Heart right ventricle (tissue), 16 donors: ENCODE results near the gene TIGIT. TPM values are rescaled to one million over a fixed set of nuclear protein-coding genes. Genes with fewer than 3 reads are reported as not detected.

Experiments used
- ATAC-seq, 8 donors: fragments of 200-7000 bp; cut with Tn5 transposase; one replicate each; pipeline ENCODE4 v1.9.1; 2020; ENCODE audit warnings: mild to moderate bottlenecking in 8 of 8, moderate library complexity in 8 of 8, moderate number of reproducible peaks in 1 of 8
- DNase-seq, 2 donors: peaks; one replicate each; pipeline ENCODE4 v3.0.0-alpha.2; 2020
- H3K27ac ChIP-seq, 10 donors: fragments of 200-600 bp; sonication (generic) in 2 of 10; one replicate each; pipeline versions ENCODE4 v1.5.0 to v1.8.0; 2020 to 2022; ENCODE audit warnings: mild to moderate bottlenecking in 3 of 10
- H3K27me3 ChIP-seq, 7 donors: fragments of 200-600 bp; one replicate each; pipeline ENCODE4 v1.8.0; 2021 to 2022; ENCODE audit warnings: mild to moderate bottlenecking in 2 of 7
- H3K36me3 ChIP-seq, 9 donors: fragments of 200-600 bp; sonication (generic) in 1 of 9; one replicate each; pipeline versions ENCODE4 v1.5.0 to v1.8.0; 2020 to 2022; ENCODE audit warnings: mild to moderate bottlenecking in 2 of 9
- H3K4me1 ChIP-seq, 9 donors: fragments of 200-600 bp; sonication (generic) in 1 of 9; one replicate each; pipeline versions ENCODE4 v1.5.0 to v1.8.0; 2020 to 2022; ENCODE audit warnings: mild to moderate bottlenecking in 4 of 9
- H3K4me3 ChIP-seq, 10 donors: fragments of 200-600 bp; sonication (generic) in 2 of 10; one replicate each; pipeline versions ENCODE4 v1.5.0 to v1.8.0; 2020 to 2022; ENCODE audit warnings: mild to moderate bottlenecking in 7 of 10, moderate library complexity in 2 of 10
- H3K9me3 ChIP-seq, 11 donors: fragments of 200-600 bp in 10 of 11; sonication (generic) in 2 of 11; one replicate each; pipeline versions ENCODE4 v1.5.0 to v1.8.0; 2013 to 2022; ENCODE audit warnings: mild to moderate bottlenecking in 2 of 11, control low read depth in 1 of 11, moderate library complexity in 1 of 11
- CTCF ChIP-seq, 9 donors: fragments of 200-600 bp; sonication (generic) in 2 of 9; IDR thresholded peaks; one replicate each; pipeline versions ENCODE4 v1.5.0 to v1.8.0; 2021 to 2022; ENCODE audit warnings: antibody characterized with exemption in 9 of 9, mild to moderate bottlenecking in 5 of 9, moderate library complexity in 1 of 9
- WGBS, 2 donors: extraction: QIAGEN DNeasy Blood & Tissue Kit; methylation state at CpG; one replicate each; pipeline ENCODE4 v1.1.7; 2013; ENCODE audit warnings: inconsistent platforms in 1 of 2; 5-methylcytosine and 5-hydroxymethylcytosine counted together
- intact Hi-C, 10 donors: fragments of 100-400 bp; cut with DNase I; formaldehyde crosslinking; loops; one replicate each; pipeline versions ENCODE4 v1.11.1 to v1.14.2; 2022
- polyA plus RNA-seq, 2 donors: library from polyadenylated mRNA; stranded (reverse); fragments of 200-250 nt; gene quantifications; one replicate each; pipeline ENCODE4 v1.2.3, GENCODE V29; 2013
- total RNA-seq, 10 donors: library from RNA; stranded (reverse); fragmentation: NEBNext Ultra II Directional in 3 of 10; extraction: Animal tissue kit (Norgen Biotek cat#: 25700) in 3 of 10; gene quantifications; one replicate each; pipeline versions ENCODE4 v1.2.1 to v1.2.4, GENCODE V29; 2021 to 2023
- donor health status: Arrhythmogenic right ventricular cardiomyopathy.
- donor health status: ischemic (EF 13 %, LVEDD 7.1; RV severe dilation, severe dysfunction).
- donor health status: healthy with polysubstance abuse.
- donor health status: DM: no; HTN: yes; CAD: no.
- donor health status: DM: no; HTN: no; CAD: no.
- donor health status: ischemic (EF 25% LVEDD 6.9; RV normal size, moderate dysfunction).
- donor health status: ischemic (EF 25% LVEDD 5.7; RV mildly dilated, moderate dysfunction).
- donor health status: healthy.
- donor health status: DM: yes; HTN: yes; CAD: no.
- donor health status: Ischemic cardiomyopathy.
- donor health status: ischemic (EF 35%, LVEDD 5.7; RV mildly dilated, moderate dysfunction).
- donor health status: nonischemic (EF 11% LVEDD 7.7; RV severe dilation, severe dysfunction).
- donor health status: DM: yes; HTN: yes; CAD: no.
- donor health status: PGD.
- donor health status: ischemic (EF 29% LVEDD 5.4; RV normal size, mild dysfunction).
- donor health status: nonischemic (EF 23%, LVEDD 6.1; RV moderate dilation, normal function).

Gene TIGIT
- total and polyA plus RNA-seq, 12 donors: 0.07 to 2.5 (median 0.36) TPM; not detected in 5

GRCh38 chr3:114319453-114319852 lies 25.6 kb downstream of the TIGIT start:
- H3K4me3 ChIP-seq: no peak overlapping the region
- H3K9me3 ChIP-seq: no peaks in the 10 kb centered on the region
- H3K36me3 ChIP-seq: peaks cover 0 to 18% (median 0%) of the 10 kb centered on the region in 9 donors
- ATAC-seq: no peak
- H3K27ac ChIP-seq: no peak overlapping the region
- peaks cover 0 to 14% (median 6%) of the 10 kb centered on the region in 9 donors for H3K4me1 ChIP-seq
- no peak for DNase-seq
- no peak for TF ChIP-seq CTCF (IDR thresholded peaks at IDR 0.05)
- no peaks in the 10 kb centered on the region for H3K27me3 ChIP-seq
- 83 to 86% methylated on average over 4 of the region's 4 CpGs for WGBS, 2 donors
- intact Hi-C loops: no loop called here

GRCh38 chr3:114320246-114320645 lies 26.4 kb downstream of the TIGIT start:
- H3K27ac ChIP-seq: no peak overlapping the region
- peaks cover 0 to 14% (median 6%) of the 10 kb centered on the region in 9 donors for H3K4me1 ChIP-seq
- ATAC-seq: no peak
- H3K27me3 ChIP-seq: no peaks in the 10 kb centered on the region
- no peaks in the 10 kb centered on the region for H3K9me3 ChIP-seq
- intact Hi-C loops: loop anchor here in 1 of 10 donors (10.0 kb wide), 1 partner anchor 165 kb away; no protein-coding TSS in a partner anchor
- TF ChIP-seq CTCF (IDR thresholded peaks at IDR 0.05): no peak
- DNase-seq: no peak
- peaks cover 0 to 22% (median 0%) of the 10 kb centered on the region in 9 donors for H3K36me3 ChIP-seq
- WGBS, 2 donors: 58 to 61% methylated on average over 1 of the region's 1 CpG
- H3K4me3 ChIP-seq: no peak overlapping the region

- peaks cover 0 to 17% (median 0%) of the 10 kb centered on the region in 9 donors for H3K36me3 ChIP-seq
- no peaks in the 10 kb centered on the region for H3K27me3 ChIP-seq
- ATAC-seq: no peak
- no peak overlapping the region for H3K4me3 ChIP-seq
- H3K27ac ChIP-seq: peak overlapping the region in 1 of 10 donors; percentile 17
- H3K9me3 ChIP-seq: no peaks in the 10 kb centered on the region
- no peak for DNase-seq
- TF ChIP-seq CTCF (IDR thresholded peaks at IDR 0.05): no peak
- intact Hi-C loops: loop anchor here in 1 of 10 donors (10.0 kb wide), 1 partner anchor 169 kb away; no protein-coding TSS in a partner anchor
- H3K4me1 ChIP-seq: peaks cover 0 to 14% (median 7%) of the 10 kb centered on the region in 9 donors
- 95 to 97% methylated on average over 3 of the region's 3 CpGs for WGBS, 2 donors
Observed at GRCh38 chr3:114323546-114324254, 29.9 kb downstream of the TIGIT start.

- intact Hi-C loops: loop anchor here in 1 of 10 donors (10.0 kb wide), 1 partner anchor 173 kb away; no protein-coding TSS in a partner anchor
Observed at GRCh38 chr3:114327665-114328064, 33.8 kb downstream of the TIGIT start.

More at GRCh38 chr3:114327665-114328064, 33.8 kb downstream of the TIGIT start:
- 96 to 97% methylated on average over 4 of the region's 4 CpGs for WGBS, 2 donors
- Histone ChIP-seq H3K27ac (no peak overlapping the region), H3K4me3 (no peak overlapping the region), H3K9me3 (peaks cover 0 to 6% (median 0%) of the 10 kb centered on the region in 11 donors), H3K36me3 (peaks cover 0 to 17% (median 0%) of the 10 kb centered on the region in 9 donors), H3K27me3 (no peaks in the 10 kb centered on the region), H3K4me1 (peaks cover 0 to 4% (median 0%) of the 10 kb centered on the region in 9 donors)
- ATAC-seq (no peak), DNase-seq (no peak)
- TF ChIP-seq CTCF (IDR thresholded peaks at IDR 0.05): no peak
